Measurements from ENCODE around the gene SIRT1. TPM values are rescaled to one million over a fixed set of nuclear protein-coding genes. Genes with fewer than 3 reads are reported as not detected.

The SIRT1 gene
- total RNA-seq, 1 experiment from 2014 or later = 83.8 TPM

DNA sequence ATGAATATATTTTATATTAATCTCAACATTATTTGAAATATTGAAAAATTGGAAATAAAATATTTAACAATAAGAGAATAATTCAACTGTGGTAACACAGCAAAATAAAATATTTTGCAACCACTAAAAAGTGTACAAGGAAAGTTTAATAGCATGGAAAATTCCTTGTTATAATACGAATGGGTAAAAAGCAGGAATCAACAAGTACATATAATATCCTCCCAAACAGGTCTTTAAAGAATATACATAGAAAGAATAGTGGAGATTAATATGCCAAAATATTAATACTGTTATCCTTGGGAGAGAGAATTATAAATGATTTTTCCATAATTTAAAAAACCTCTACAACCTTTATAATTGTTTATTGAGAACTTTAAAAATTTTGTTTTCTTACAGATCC lies 47.5 kb upstream of the SIRT1 start:
- H3K23me2 ChIP-seq (ENCODE audit: insufficient read length, low read depth, low read length, poor library complexity, severe bottlenecking) = no peaks in the 10 kb centered on the region
- H2BK5ac ChIP-seq (ENCODE audit: insufficient read length, low read length) = no peak overlapping the region
- H4K20me1 ChIP-seq (ENCODE audit: control insufficient read depth, insufficient read depth, insufficient read length) = no peaks in the 10 kb centered on the region
- no peak overlapping the region for H2AFZ ChIP-seq (ENCODE audit: low read length)
- no peak overlapping the region for H4K5ac ChIP-seq (ENCODE audit: insufficient read length, low read depth, low read length)
- Mint-ChIP-seq H3K9me3 (peaks cover 9 to 11% of the 10 kb centered on the region in 2 experiments), H3K4me1 (peaks cover 2 to 8% of the 10 kb centered on the region in 2 experiments; a peak in 3 of 4 replicates), H3K36me3 (ENCODE audit: insufficient read depth in 1 of 3, low read depth in 3 of 3) (peaks cover 3 to 12% (median 5%) of the 10 kb centered on the region in 3 experiments; a peak in 4 of 7 replicates), H3K27ac (no peak overlapping the region), H3K4me3 (no peak overlapping the region), H3K27me3 (ENCODE audit: low read depth) (no peaks in the 10 kb centered on the region)
- no peak overlapping the region for H2BK15ac ChIP-seq (ENCODE audit: low read depth, low read length)
- no peak overlapping the region for H3T11ph ChIP-seq (ENCODE audit: low read length)
- peaks cover 2% of the 10 kb centered on the region; the same call in 1 of the 2 replicates for H3K79me2 ChIP-seq (ENCODE audit: insufficient read depth, low read length)
- no peaks in the 10 kb centered on the region for H3K9me3 ChIP-seq (ENCODE audit: control insufficient read depth, low read depth, low read length)
- H3K23ac ChIP-seq (ENCODE audit: insufficient read length, low read depth, low read length) = no peak overlapping the region
- TF ChIP-seq, protein P1, sequence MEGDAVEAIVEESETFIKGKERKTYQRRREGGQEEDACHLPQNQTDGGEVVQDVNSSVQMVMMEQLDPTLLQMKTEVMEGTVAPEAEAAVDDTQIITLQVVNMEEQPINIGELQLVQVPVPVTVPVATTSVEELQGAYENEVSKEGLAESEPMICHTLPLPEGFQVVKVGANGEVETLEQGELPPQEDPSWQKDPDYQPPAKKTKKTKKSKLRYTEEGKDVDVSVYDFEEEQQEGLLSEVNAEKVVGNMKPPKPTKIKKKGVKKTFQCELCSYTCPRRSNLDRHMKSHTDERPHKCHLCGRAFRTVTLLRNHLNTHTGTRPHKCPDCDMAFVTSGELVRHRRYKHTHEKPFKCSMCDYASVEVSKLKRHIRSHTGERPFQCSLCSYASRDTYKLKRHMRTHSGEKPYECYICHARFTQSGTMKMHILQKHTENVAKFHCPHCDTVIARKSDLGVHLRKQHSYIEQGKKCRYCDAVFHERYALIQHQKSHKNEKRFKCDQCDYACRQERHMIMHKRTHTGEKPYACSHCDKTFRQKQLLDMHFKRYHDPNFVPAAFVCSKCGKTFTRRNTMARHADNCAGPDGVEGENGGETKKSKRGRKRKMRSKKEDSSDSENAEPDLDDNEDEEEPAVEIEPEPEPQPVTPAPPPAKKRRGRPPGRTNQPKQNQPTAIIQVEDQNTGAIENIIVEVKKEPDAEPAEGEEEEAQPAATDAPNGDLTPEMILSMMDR (conservative IDR thresholded peaks at IDR 0.05) = no peak
- WGBS (ENCODE audit: extremely low coverage, insufficient read length, low lambda C conversion rate) = no CpG with 5 or more reads among the region's 1 CpG
- H2BK12ac ChIP-seq (ENCODE audit: insufficient read length, low read depth, low read length) = no peak overlapping the region
- no peak overlapping the region for H2BK120ac ChIP-seq (ENCODE audit: low read depth, low read length, poor library complexity, severe bottlenecking)
- no peak overlapping the region for H4K8ac ChIP-seq (replicated peaks; ENCODE audit: insufficient read length, low read depth, low read length)
- H3K14ac ChIP-seq (ENCODE audit: insufficient read depth, low read length) = no peak overlapping the region
- no peak for DNase-seq
- no peaks in the 10 kb centered on the region; the same call in 1 of the 2 replicates for H3K4me1 ChIP-seq (ENCODE audit: insufficient read depth, low read length)
- no peak overlapping the region for H3K56ac ChIP-seq (ENCODE audit: insufficient read length, low read depth, low read length)
- H3K27ac ChIP-seq (ENCODE audit: insufficient read length, low read depth, low read length) = no peak overlapping the region
- H2AK5ac ChIP-seq (ENCODE audit: insufficient read length, low read length) = no peak overlapping the region
- H3K79me1 ChIP-seq (ENCODE audit: insufficient read depth, low read depth, low read length, poor library complexity, severe bottlenecking) = no peaks in the 10 kb centered on the region
- no peak overlapping the region for H3K18ac ChIP-seq (ENCODE audit: insufficient read length, low read depth, low read length)
- no peaks in the 10 kb centered on the region for H3K27me3 ChIP-seq (ENCODE audit: insufficient read depth, low read length)
- no peak overlapping the region for H4K91ac ChIP-seq (ENCODE audit: insufficient read length, low read depth, low read length)
- no peak overlapping the region for H3K4ac ChIP-seq (ENCODE audit: low read depth, low read length)
- no peak overlapping the region for H2BK20ac ChIP-seq (ENCODE audit: low read depth, low read length, poor library complexity, severe bottlenecking)
- H3K9ac ChIP-seq (ENCODE audit: extremely low read depth, insufficient read length, low read length) = no peak overlapping the region
- H3K4me2 ChIP-seq (ENCODE audit: insufficient read depth, insufficient read length, low read length) = no peak overlapping the region
